Stimulated activated CD4-positive, alpha-beta T cell treated with anti-CD3 and anti-CD28 coated beads, Interleukin-1b, Interleukin-23, amount 100 ng/mL, for 1 hour (primary cell): Measurements from ENCODE around the gene ARHGEF7.

Experiments
- DNase-seq, 2 donors: peaks; one replicate each; pipeline ENCODE4 v3.0.0-alpha.2; 2020; ENCODE audit warnings: low read depth in 2 of 2

The ARHGEF7 gene

DNA sequence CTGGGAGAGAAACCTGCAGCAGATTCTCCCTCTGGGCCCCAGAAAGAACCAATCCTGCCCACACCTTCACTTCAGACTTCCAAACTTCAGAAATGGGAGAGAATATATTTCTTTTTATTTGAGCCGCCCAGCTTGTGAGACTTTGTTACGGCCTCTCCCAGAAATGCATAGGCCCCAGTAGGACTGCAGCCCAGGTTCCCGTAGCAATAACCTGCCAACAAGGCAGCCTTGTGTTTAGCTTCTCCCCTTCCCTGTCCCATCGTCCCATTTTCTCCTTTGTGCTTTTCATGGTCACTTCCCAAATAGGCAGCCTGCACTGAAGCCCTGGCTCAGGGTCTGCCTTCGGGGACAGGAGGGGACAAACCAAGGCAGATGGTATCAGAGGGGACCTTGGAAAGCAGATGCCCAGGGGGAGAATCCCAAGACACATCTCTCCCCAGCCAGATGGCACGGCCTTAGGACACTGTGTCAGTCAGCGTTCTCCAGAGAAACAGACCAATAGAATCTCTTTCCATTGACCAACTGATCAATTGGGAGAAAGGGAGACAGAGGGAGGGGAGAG lies 3.7 kb upstream of the ARHGEF7 start:
- no peak for DNase-seq

DNA sequence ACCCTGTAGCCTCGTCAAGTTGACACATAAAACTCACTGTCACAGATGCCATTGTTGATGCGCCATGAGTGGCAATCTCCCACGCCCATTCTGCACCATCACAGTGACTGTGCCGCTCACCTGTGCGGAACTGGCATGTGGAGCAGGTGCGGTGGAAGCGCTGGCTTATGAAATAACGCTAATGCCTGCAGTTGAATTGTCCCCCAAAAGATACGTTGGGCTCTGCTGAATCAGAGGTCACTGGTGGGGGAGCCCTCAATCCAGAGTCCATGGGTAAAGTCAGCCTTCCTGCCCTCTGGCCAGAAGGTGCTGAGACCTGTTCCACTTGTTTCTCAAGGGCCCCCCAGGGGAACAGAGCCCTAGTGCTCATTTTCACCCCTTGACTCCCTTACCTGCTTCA lies 2.9 kb upstream of the ARHGEF7 start:
- no peak for DNase-seq

DNA sequence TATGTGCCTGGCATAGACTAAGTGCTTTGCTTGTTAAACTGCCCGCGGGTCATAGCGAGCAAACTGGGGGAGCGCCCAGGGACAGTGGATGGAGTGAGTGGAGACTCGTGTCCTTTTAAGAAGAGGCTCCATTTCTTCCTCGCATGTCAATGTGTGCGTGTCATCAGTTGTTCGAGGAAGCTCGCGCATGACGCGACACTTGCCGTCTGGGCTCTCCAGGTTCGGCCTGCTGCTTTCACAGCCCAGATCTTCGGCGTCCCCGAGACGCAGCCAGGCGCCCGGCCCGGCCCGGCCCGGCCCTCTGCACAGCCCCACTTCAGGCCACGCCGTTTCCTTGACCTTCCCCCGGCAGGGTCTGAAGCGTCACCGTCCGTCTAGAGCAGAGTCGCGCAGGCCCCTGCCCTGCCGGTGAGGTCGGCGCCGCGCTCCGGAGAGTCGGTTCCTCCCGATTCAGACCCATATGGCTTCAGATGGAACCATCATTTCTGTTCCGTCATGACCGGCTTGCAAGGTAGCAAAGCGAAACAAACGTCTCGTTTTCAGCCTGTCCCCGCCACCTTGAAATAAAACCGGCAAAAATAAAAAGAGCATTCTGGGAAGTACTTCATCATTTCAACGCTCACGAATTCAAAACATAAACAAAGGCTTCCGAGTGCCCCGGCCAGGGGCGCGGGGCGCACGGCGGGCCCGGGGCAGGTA lies 599 bp upstream of the ARHGEF7 start:
- no peak for DNase-seq

DNA sequence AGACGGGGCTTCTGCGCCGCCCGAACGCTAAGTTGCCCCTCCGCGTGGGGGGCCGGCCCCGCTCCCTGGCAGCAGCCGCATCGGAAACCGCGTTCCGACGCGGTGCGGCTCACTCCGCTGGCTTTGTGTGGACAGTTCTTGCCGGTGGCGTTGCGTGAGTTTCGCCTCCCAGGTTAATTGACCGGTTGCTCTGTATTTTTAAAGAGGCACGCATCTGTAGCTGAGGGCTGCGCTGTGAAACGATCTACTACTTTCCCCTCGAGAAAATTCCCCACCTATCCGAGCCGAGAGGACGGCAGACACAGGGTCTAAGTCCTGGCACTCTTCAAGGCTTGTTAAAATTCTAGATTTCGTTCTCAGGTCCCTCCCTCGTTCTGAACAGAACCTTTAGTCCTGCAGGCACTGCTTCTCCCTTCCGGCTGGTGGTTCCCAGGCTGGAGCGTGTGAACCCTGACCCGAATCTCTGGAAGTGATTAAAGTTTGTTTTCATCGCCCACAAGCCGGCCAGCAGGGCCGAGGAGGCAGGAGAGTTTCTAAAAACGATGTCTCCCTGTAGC lies 933 bp downstream of the ARHGEF7 start:
- no peak for DNase-seq

DNA sequence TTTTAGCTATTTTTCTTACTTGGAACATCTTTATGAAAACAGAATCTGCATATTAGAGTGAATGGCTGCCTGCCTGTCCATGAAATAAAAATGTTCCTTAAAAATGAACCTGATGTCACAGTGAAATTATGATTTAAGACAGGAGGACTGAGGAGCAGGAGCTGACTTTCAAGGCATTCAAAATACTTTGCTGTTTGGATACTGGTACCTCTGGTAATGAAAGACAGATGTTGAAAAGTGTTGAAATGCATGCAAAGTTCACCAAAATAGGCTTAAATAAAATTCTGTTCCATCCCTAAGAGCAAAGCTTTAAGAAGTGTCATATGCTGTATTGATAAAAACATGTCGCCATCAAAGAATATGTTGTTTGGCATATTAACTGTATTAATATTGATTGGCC lies 1.7 kb downstream of the ARHGEF7 start:
- no peak for DNase-seq

DNA sequence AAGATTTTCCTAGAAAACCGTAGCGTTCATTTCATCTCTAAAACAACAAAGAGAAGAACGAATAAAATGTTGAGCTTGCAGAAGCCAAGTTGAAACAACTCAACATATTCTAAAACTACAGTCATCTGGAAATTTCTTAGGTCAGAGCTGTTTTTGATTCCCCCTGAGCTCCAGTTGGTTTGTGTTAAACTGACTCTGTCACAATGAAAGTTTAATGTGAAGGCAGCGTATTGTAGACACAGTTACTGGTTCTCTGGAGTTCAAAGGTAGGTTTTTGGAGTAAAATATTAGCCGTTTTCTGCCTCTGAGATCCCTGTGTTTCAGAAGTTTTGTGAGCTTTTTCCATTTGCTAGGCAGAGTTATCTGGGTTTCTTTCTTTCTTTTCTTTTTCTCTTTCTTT lies 2.2 kb downstream of the ARHGEF7 start:
- no peak for DNase-seq

DNA sequence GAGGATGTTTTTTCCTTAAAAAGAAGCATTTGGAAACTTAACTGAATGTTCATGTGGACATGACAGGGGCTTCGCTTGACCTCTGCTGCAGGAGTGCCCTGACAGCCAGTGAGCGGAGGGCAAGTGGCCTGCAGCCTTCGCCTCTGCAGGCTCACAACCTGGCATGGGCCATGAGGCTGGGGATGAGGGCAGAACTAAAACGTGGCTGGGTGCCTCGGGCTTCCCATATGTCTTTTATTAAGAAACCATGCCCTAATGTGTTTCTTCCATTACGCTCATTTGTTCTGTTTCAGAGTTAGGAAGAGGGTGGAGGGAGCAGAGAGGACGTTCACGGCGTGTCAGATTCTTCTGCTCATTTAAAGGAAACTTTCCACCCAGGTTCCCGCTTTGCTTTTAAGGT lies 2.9 kb downstream of the ARHGEF7 start:
- DNase-seq = no peak

DNA sequence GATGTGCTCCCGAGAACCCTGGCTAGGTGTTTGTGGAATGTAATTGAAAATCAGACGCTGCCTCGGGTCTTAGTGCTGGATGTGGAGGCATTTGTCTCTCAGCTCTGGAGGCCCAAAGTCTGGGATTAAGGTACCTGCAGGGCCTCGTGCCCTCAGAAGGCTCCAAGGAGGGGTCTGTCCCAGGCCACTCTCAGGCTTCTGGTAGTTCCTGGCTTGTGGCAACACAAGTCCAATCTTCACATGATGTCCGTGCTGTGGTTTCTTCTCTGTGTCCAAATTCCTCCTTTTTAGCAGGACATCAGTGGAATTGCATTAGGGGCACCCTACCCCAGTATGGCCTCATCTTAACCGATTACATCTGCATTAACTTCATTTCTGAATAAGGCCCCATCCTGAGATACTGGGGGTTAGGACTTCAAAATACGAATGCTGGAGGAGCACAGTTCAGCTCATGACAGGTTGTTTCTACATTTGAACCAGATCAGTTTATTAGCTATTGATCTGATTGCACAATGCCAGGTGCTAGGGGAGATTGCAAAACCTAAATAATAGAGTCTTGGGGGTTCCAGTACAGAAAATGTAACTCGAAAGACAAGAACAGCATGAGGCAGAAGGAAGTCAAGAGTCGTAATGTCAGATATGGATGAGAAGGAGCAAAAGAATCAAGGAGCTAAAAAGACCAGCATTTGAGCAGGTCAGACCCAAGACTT lies 3.9 kb downstream of the ARHGEF7 start:
- DNase-seq = no peak

DNA sequence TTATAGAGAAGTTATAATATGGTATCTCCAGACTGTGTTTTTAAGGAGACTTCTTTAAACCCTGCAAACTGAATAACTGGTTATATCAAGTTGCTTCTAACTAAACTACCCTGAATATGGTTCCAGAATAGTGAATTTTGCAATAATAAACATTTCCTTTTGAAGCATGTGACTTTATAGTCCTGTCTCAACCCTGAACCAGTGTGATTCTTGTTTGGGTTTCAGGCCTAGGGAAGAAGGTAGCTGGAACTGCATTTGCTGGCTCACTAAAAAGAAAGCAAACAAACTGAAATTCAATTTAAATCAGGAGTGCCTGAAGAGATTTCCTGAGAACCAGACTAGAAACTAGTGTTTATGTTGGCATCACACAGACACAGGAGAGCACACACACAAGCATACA lies 4.9 kb downstream of the ARHGEF7 start:
- DNase-seq = no peak

DNA sequence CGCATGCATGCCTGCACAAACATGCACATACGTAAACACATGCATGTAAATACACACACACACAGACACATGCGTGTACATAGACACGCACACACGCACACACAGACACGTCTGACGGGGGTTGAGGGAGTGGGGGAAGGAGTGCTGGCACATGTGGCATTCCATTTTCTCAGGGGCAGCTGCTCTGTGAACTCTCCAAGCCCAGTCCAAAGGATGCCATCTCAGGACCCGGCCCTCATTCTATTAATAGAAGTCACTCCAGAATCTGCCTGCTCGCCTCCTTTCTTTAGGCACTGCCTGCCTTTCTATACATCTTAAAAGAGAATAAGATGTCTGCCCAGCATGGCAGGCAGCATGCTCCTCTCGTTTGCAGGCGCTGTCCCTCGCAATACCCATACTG lies 5.3 kb downstream of the ARHGEF7 start:
- no peak for DNase-seq

DNA sequence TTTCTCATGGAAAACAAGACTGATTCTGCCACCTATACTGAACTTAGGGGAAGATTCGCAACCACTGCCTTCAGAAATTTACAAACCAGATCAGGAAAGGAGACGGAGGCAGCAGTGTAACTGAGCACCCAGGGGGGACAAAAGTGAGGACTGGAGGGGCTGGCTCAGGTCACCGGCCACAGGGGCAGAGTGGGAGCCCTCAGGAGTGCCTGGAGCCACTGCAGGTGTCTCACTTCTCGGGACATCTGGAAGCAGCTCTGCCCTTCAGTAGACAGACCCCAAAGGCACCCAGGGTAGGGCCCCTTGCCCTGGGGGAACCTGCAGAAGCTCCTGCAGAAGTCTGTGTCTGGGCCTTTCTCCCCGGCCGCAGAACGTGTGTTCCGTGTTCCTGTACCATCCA lies 5.8 kb downstream of the ARHGEF7 start:
- DNase-seq = no peak

DNA sequence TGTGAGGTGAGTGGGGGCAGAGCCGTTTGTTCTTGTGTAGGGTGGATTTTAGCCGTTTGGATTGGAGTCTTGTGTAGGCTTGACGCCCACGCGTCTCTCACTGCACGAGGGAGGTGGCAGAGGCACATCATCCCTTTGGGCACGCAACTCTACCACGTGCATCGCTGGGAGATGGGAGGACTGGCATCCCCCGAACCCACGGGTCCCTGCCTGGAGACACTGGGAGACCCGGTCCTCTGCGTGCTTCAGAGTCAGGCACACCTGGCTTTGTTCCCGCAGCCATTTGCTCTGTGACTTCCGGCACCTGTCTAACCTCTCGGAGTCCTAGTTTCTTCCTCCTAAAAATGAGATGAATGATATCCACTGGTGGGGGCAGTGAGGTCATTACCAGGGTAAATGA lies 6.4 kb downstream of the ARHGEF7 start:
- no peak for DNase-seq

DNA sequence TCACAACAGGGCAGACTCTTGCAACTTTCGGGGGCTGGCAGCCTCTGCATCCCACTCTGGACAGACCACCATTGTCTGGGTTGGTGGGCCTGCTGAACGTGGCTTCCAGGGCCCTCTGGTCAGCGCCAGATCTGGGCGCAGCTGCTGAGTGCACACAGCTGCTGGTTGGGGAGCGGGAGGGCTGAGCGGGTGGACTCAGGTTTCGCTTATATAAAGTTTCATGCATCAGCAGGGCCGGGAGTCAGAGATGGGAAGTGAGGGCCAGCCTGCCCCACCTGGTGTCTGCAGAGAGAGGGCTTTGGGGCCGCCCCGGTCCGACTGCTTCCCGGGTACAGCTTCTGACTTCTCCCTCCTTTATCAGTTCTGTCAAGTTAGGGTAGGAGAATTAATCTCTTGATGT lies 6.9 kb downstream of the ARHGEF7 start:
- DNase-seq = no peak

DNA sequence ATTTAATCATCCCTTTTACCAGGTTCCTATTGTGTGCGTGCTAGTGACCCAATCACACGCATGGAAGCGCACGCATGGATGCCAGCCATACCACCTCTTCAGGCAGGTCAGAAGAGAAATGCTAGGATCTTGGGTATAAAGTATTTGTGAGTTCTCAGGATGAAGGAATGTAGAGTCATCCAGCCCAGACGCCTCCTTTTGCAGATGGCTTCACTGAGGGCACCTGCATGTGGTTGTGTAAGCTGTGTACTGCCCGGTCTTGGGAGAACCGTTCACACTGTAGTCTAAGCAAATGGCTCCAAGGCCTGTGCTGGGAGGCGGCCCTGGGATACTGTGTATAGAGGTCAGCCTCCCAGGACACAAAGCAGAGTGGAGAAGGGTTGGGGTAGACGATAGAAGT lies 7.5 kb downstream of the ARHGEF7 start:
- no peak for DNase-seq

DNA sequence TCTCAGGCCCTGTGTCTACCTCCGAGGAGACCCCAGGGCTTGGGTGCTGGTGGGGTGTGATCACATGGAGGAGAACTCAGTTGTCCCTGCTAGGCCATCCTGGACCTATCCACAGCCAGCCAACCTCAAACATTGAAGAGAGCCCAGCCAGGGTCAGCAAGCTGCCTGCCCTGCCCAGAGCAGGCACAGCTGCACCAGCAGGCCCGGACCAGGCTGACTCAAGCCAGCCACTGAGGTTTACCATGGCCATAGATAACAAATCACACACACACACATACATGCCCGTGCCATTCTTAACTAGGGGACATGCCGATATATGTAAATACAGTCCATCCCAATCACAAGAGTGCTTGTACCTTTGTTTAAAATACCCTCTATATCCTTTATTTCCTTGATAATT lies 8.1 kb downstream of the ARHGEF7 start:
- no peak for DNase-seq

DNA sequence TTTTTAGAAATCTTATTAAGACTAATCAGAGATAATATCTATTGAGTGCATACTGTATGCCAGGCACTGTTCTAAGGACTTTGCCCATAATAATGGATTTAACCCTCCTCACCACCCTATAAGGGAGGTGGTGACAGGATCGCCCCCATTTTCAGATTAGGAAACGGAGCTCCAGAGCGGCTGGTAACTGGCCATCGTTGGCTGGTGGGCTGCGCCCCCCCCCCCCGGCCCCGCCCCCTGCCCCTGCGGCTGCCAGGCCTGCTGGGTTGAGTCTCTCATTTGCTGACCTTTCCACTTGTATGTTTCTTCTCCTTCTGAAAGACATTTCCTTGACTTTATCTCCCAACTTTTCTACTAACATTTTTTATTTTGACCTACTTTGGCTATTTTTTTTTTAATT lies 8.5 kb downstream of the ARHGEF7 start:
- no peak for DNase-seq

DNA sequence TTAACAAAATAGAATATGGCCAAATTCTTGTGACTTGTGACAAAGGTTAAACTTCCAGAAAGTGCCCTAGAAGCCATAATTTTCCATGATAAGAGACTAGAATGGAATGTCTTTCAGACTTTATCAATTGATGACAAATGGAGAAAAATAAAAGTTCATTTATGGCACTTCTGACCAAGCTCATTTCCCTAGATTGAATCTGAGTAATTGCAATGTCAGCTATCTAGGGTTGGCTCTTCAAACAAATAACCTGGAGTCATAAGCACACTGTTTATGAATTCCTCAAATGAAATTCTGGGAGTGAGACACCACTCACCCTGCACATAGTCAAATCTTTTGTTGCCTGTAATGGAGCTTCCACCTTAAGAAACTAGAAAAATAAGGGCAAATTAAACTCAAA lies 11.4 kb downstream of the ARHGEF7 start:
- DNase-seq = no peak

DNA sequence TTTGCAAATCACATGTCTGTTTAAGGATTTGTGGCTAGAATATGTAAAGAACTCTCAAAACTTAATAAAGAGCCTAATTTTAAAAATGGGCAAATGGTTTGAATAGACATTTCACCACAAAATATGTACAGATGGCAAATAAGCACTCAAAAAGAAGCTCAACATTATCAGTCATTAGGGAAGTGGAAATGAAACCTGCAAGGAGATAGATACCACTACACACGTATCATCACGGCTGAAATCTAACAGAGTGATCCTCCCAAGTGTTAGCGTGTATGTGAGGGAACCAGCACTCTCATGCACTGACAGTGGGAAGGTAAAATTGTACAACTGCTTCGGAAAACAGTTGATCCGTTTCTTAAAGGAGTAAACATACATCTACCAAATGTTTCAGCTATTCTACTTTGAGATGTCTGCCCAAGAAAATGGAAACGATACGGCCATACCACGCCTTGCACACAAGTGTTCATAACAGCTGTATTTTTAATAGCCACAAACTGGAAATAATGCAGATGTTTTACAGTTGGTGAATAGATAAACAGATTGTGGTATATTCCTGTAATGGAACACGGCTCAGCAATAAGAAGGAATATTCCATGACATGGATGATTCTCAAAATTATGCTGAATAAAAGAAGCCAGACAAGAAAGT lies 14.5 kb downstream of the ARHGEF7 start:
- no peak for DNase-seq

DNA sequence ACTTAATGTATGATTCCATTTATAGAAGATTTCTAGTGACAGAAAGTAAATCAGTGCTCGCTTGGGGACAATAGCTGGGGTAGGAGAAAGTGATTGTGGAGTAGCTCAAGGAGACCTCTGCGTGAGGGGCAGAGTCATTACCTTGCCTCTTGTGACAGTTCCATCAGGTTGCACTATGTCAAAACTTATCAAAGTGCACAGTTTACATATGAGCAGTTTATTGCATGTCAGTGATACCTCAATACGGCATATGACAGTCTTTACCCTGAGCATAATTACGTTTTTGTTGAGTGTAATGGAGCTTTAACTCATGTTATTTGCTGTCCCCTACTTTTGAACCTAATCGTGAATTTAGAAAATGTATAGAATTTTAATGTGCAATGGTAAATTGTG lies 15.0 kb downstream of the ARHGEF7 start:
- no peak for DNase-seq

DNA sequence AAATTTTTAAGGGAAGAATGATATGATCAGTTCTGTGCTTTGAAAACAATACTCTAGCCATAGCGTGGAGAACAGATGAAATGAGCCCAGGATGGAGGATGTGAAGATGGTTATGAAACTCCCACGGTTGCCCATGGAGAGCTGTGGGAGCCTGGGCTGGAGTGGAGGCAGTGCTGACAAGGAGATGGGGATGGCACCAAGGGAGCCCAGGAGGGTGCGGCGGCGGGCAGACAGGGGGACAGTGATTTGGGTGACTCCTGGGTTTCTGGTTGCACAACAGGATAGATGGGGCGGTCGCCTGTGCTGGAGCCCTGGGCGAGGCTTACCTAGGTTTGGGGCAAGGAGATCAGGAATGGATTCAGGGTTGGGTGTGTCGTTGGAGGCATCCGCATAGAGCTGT lies 15.9 kb downstream of the ARHGEF7 start:
- DNase-seq = no peak

DNA sequence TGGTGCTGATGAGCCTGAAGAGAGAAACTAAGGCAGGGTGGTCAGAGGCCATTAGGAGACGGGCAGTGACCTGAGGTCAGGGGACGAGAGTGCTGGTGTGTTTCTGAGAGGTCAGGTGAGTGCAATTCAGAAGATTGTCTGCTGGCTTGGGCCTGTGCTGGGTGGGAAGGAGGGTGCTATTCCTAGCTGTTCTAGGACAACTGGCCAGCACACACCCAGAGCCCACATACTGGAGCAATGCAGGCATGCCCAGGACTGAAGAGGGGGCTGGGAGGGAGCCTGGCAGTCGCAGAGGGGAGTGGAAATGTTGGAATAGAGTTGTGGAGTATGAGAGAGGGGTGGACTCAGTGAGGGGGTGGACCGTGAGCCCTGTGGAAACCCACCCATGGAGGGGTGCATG lies 16.5 kb downstream of the ARHGEF7 start:
- no peak for DNase-seq

DNA sequence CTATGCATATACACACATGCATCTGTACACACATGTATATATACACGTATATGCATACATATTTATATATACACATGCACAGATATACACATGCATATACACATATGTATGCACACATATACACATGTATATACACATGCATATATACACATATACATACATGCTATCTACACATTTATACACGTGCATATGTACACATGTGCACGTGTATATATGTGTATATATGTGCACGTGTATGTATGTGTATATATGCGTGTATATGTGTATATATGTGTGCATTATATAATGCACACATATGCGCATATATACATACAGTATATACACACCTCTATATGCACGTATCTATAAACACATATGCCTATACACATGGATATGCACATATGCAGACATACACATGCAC lies 17.8 kb downstream of the ARHGEF7 start:
- no peak for DNase-seq

DNA sequence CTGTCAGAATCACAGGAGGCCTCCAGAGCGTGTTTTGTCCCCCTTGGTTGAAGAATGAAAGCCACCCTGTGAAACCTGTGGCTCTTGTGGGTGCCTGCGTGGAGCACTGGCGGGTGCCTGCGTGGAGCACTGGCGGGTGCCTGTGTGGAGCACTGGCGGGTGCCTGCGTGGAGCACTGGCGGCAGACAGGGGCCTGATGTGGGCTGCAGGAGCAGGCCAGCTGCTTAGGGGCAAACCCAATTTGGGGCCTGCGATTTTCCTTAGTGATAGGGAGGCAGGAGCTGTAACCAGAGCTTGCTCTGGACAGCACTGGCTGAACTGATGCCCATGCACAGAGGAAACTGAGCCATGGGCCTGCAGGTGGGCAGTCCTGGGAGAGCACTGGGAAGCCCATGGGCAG lies 24.3 kb downstream of the ARHGEF7 start:
- no peak for DNase-seq
